GM18508 (cell line): ENCODE measurements around the gene TMEM63B.
"Not testable (repeated sequence)": the region's sequence is repeated elsewhere in the genome, so short reads cannot be mapped to it uniquely, and the experiment has no call there.

Source experiments
- ATAC-seq: cut with Tn5 transposase; IDR thresholded peaks from one replicate; pipeline ENCODE4 v1.9.1; 2021; ENCODE audit warnings: moderate number of reproducible peaks; ENCODE audit not compliant: insufficient read depth, unreplicated experiment

The TMEM63B gene

GRCh38 chr6:44127186-44128019 is at the start of gene TMEM63B, which contains the start of gene MRPL14:
Gene TMEM63B, plus strand, starts transcription at chr6:44127554. Its CDS starts 7,031 bp downstream, at chr6:44134585.
Gene MRPL14, minus strand, starts transcription at chr6:44127452. Its CDS starts 10,841 bp downstream, at chr6:44116611.
- ATAC-seq = no peak

GRCh38 chr6:44078219-44078826 is 49.0 kb upstream of the TMEM63B start:
- no peak for ATAC-seq

GRCh38 chr6:44078827-44079671 is 48.3 kb upstream of the TMEM63B start:
- no peak for ATAC-seq

GRCh38 chr6:44079672-44080071 is 47.7 kb upstream of the TMEM63B start:
- ATAC-seq = no peak

- no peak for ATAC-seq
Measured at GRCh38 chr6:44080561-44081521, 46.5 kb upstream of the TMEM63B start.

GRCh38 chr6:44081753-44082152 is 45.6 kb upstream of the TMEM63B start:
- no peak for ATAC-seq

GRCh38 chr6:44082872-44083321 is 44.5 kb upstream of the TMEM63B start:
- ATAC-seq = no peak

GRCh38 chr6:44084231-44085014 is 42.9 kb upstream of the TMEM63B start:
- no peak for ATAC-seq

GRCh38 chr6:44085219-44085618 is 42.1 kb upstream of the TMEM63B start:
- ATAC-seq = no peak

GRCh38 chr6:44086931-44087574 is 40.3 kb upstream of the TMEM63B start:
- ATAC-seq = no peak

- no peak for ATAC-seq
Measured at GRCh38 chr6:44087623-44088022, 39.7 kb upstream of the TMEM63B start.

GRCh38 chr6:44088827-44089590 is 38.3 kb upstream of the TMEM63B start:
- ATAC-seq = no peak

- ATAC-seq = no peak
Measured at GRCh38 chr6:44090465-44090864, 36.9 kb upstream of the TMEM63B start.

GRCh38 chr6:44091356-44091755 is 36.0 kb upstream of the TMEM63B start:
- ATAC-seq = not testable (repeated sequence)

- ATAC-seq = no peak
Measured at GRCh38 chr6:44091981-44092884, 35.1 kb upstream of the TMEM63B start.

GRCh38 chr6:44093066-44093465 is 34.3 kb upstream of the TMEM63B start:
- ATAC-seq = no peak
